Esophagus muscularis mucosa (tissue), 4 donors: Measurements from ENCODE around the gene BICC1. TPM values are rescaled to one million over a fixed set of nuclear protein-coding genes. Genes with fewer than 3 reads are reported as not detected.

Experiments used
- DNase-seq: peaks from one replicate; pipeline ENCODE4 v3.0.0-alpha.2; 2017; ENCODE audit errors: extremely low spot score
- H3K27ac ChIP-seq, 4 donors: fragments of 200-600 bp; sonication (generic); replicated peaks in 1 of 4; 1 replicate in 3 of 4; 2 replicates in 1 of 4; pipeline ENCODE4 v1.5.1; 2016 to 2019; ENCODE audit warnings: mild to moderate bottlenecking in 1 of 4
- H3K27me3 ChIP-seq, 4 donors: fragments of 200-600 bp; sonication (generic); one replicate each; pipeline versions ENCODE4 v1.5.1 to v1.6.0; 2016 to 2019
- H3K36me3 ChIP-seq, 4 donors: fragments of 200-600 bp; sonication (generic); one replicate each; pipeline ENCODE4 v1.5.1; 2016 to 2019
- H3K4me1 ChIP-seq, 4 donors: fragments of 200-600 bp; sonication (generic); one replicate each; pipeline ENCODE4 v1.5.1; 2016 to 2019
- H3K4me3 ChIP-seq, 4 donors: fragments of 200-600 bp; sonication (generic); 1 replicate in 2 of 4; 2 replicates in 2 of 4; pipeline ENCODE4 v1.5.1; 2016 to 2019; ENCODE audit warnings: mild to moderate bottlenecking in 4 of 4, moderate library complexity in 1 of 4
- H3K9me3 ChIP-seq, 4 donors: fragments of 200-600 bp; sonication (generic); 1 replicate in 3 of 4; 2 replicates in 1 of 4; pipeline ENCODE4 v1.5.1; 2016 to 2019
- CTCF ChIP-seq, 3 experiments: fragments of 200-600 bp in 2 of 3; fragments of 450-650 bp in 1 of 3; sonication (generic) in 2 of 3; IDR thresholded peaks; one replicate each; pipeline ENCODE4 v1.5.1; 2017 to 2019; ENCODE audit warnings: antibody characterized with exemption in 3 of 3, mild to moderate bottlenecking in 2 of 3, moderate library complexity in 1 of 3
- EP300 ChIP-seq: sonication (generic); formaldehyde crosslinking; IDR thresholded peaks from one replicate; pipeline ENCODE4 v1.6.1; 2017; ENCODE audit warnings: antibody characterized with exemption
- POLR2A ChIP-seq: fragments of 450-650 bp; IDR thresholded peaks from one replicate; pipeline ENCODE4 v1.6.1; 2017; ENCODE audit warnings: antibody characterized with exemption, moderate library complexity, mild to moderate bottlenecking, low read depth
- POLR2AphosphoS5 ChIP-seq, 2 donors: sonication (generic); formaldehyde crosslinking; IDR thresholded peaks; one replicate each; pipeline ENCODE4 v1.6.1; 2017; ENCODE audit warnings: antibody characterized with exemption in 2 of 2
- WGBS: methylation state at CpG from one replicate; pipeline ENCODE4 v1.1.5; 2018; 5-methylcytosine and 5-hydroxymethylcytosine counted together
- intact Hi-C: fragments of 100-400 bp; cut with DNase I; formaldehyde crosslinking; loops from one replicate; pipeline ENCODE4 v1.15.1; 2023
- total RNA-seq, 4 donors: library from RNA; depleted of rRNA; stranded (reverse); fragments of >200 nt; gene quantifications; one replicate each; pipeline versions ENCODE4 v1.1.0 to v1.2.1, GENCODE V29; 2016

BICC1 gene
- total RNA-seq, 4 donors from 2014 or later = 19.1 to 24.9 (median 20.5) TPM

GRCh38 chr10:58829839-58830238 is 317.2 kb downstream of the BICC1 start:
- WGBS = 93% methylated on average over 5 of the region's 5 CpGs
- H3K27ac ChIP-seq = no peak overlapping the region
- H3K27me3 ChIP-seq = no peaks in the 10 kb centered on the region
- no peak for DNase-seq
- no peaks in the 10 kb centered on the region for H3K9me3 ChIP-seq
- no peak overlapping the region for H3K4me3 ChIP-seq
- intact Hi-C loops = no loop called here
- peaks cover 0 to 4% (median 0%) of the 10 kb centered on the region in 4 donors for H3K36me3 ChIP-seq
- TF ChIP-seq CTCF (IDR thresholded peaks at IDR 0.05) (no peak), POLR2AphosphoS5 (IDR thresholded peaks at IDR 0.05) (no peak), POLR2A (no peak), EP300 (no peak)
- peaks cover 0 to 9% (median 2%) of the 10 kb centered on the region in 4 donors for H3K4me1 ChIP-seq

DNA sequence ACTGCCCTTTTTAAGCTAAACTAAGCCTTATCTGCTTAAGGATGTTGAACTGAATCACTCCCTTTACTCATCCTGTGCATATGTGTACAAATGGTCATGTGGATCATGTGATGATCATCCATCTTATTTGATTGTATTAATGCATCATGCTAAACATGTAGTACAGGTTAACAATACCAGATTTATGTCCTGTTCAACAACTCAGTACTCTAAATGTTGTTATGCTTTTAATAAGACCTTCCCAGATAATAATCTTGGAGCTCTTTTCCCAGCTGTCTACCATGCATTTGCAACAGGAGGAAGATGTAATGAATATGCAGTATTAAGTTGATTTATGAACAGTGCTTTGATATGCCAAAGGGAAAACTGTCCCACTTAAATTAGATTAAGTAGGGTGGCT is 318.0 kb downstream of the BICC1 start:
- no peaks in the 10 kb centered on the region for H3K27me3 ChIP-seq
- intact Hi-C loops = no loop called here
- H3K4me1 ChIP-seq = peaks cover 0 to 10% (median 3%) of the 10 kb centered on the region in 4 donors
- no peak overlapping the region for H3K4me3 ChIP-seq
- H3K36me3 ChIP-seq = peaks cover 0 to 4% (median 0%) of the 10 kb centered on the region in 4 donors
- no peak for DNase-seq
- H3K9me3 ChIP-seq = no peaks in the 10 kb centered on the region
- H3K27ac ChIP-seq = no peak overlapping the region
- TF ChIP-seq POLR2AphosphoS5 (IDR thresholded peaks at IDR 0.05) (no peak), POLR2A (no peak), CTCF (IDR thresholded peaks at IDR 0.05) (no peak), EP300 (no peak)

DNA sequence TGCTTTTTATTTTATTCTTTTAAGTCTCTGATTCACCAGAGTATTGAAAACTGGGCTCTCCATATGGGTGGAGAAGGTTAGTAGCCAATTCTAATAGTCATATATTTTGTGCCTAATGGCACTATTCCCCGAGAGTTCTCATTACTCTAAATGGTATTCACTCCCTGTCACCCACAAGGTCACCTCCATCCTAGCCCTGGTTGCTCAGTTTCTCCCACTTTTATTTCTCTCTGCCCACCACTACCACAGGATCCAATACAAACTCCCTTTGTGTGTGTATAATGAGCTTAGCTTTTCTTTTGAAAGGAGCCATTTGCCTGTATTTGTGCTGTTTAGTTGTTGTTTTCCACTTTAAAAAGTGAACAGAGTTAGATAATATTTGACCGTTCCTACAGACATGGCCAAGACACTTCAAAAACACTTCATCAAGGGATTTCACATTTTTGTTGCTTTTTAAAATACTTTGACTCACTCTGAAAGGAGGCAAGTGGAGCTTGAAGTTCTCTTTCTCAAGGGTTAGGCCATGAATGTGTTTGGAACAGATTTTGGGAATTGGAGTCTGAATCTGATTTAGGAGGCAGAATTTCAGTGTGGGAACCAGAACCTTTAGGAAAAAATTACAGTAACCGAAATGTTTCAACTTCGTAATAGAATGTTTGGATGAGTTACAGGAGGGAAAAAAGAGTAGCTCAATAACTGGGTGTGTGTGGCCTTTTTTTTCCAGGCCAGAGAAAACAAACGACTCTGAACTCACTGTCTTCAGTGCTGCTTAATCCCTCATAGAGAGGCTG is 321.3 kb downstream of the BICC1 start:
- Histone ChIP-seq H3K4me1 (peaks cover 0 to 10% (median 3%) of the 10 kb centered on the region in 4 donors), H3K27ac (peak overlapping the region; percentile 5 to 53 (median 19)), H3K9me3 (no peaks in the 10 kb centered on the region), H3K4me3 (no peak overlapping the region), H3K36me3 (no peaks in the 10 kb centered on the region), H3K27me3 (no peaks in the 10 kb centered on the region)
- TF ChIP-seq EP300 (no peak), POLR2AphosphoS5 (IDR thresholded peaks at IDR 0.05) (no peak), CTCF (IDR thresholded peaks at IDR 0.05) (no peak)
- no peak for DNase-seq
- WGBS = 47% methylated on average over 5 of the region's 5 CpGs
- intact Hi-C loops = no loop called here

DNA sequence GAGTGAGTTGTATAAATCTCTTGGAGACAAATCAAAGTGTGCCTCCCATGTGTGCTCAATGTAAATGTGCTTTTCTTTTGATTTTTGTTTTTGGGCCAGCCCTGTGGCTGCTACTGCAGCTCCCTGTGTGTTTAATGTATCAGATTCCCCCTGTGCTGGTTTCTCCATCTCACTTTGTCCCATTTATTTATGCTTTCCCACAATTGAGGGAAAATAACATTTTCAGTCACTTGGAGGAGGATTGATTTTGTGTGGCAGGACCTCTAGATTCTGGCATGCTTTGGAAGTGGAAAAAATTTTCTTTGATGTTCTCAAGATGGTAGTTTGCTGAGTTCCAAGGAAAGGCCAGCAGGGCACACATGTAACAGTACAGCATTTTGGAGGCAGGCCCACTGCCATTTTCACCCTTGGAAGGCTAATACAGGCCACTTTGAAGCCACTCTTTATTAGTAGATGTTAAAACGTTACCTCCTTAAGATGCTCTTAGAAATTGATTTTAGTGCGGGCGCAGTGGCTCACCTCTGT is 323.6 kb downstream of the BICC1 start:
- no peaks in the 10 kb centered on the region for H3K36me3 ChIP-seq
- H3K9me3 ChIP-seq = no peaks in the 10 kb centered on the region
- TF ChIP-seq CTCF (IDR thresholded peaks at IDR 0.05) (no peak), POLR2AphosphoS5 (IDR thresholded peaks at IDR 0.05) (no peak)
- no peak overlapping the region for H3K4me3 ChIP-seq
- H3K4me1 ChIP-seq = peaks cover 0 to 10% (median 3%) of the 10 kb centered on the region in 4 donors
- intact Hi-C loops = no loop called here
- no peak overlapping the region for H3K27ac ChIP-seq
- DNase-seq = no peak
- 92% methylated on average over 3 of the region's 3 CpGs for WGBS
- H3K27me3 ChIP-seq = no peaks in the 10 kb centered on the region
